ENCODE data around the gene PSTPIP1. TPM values are rescaled to one million over a fixed set of nuclear protein-coding genes. Genes with fewer than 3 reads are reported as not detected.

The PSTPIP1 gene
- total and polyA plus RNA-seq, 2 of the 13 experiments (the other 11 are each of a cell fraction or from before 2014, with no cell fraction given): 4.4 to 8.7 TPM

DNA sequence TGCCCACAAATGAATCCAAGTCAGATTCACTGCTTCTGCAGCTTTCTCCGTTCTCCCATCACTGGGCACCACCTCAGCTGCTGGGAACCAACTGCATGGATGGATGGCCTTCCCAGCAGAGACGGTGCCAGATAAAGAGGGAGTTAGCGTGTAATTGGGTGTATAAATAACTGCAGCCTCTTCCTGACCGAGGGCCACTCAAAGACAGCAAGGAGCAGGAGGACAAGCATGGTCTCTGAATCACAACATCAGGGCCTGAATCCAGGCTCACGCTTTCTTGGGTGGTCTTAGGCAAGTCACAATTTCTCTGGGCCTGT, 44.2 kb downstream of the PSTPIP1 start:
- no peak for DNase-seq (ENCODE audit: low spot score)
- POLR2A ChIA-PET: no interaction called here
- FAIRE-seq: no peak

GRCh38 chr15:77039848-77040247, 44.9 kb downstream of the PSTPIP1 start:
- no peak for FAIRE-seq
- intact Hi-C loops (cut with micrococcal nuclease; ENCODE audit: unreplicated experiment): no loop called here
- DNase-seq (ENCODE audit: low spot score): no peak
- Histone ChIP-seq H3K4me2 (ENCODE audit: low read depth, low read length) (no peak overlapping the region), H3K9ac (ENCODE audit: insufficient read depth, low read depth, low read length) (no peak overlapping the region), H3K4me3 (replicated peaks in 1 of 3; ENCODE audit: insufficient read depth in 1 of 3, low read depth in 2 of 3, low read length in 3 of 3) (no peak overlapping the region), H3K27me3 (ENCODE audit: control insufficient read depth in 1 of 2, insufficient read depth in 2 of 2, low read length in 2 of 2) (no peaks in the 10 kb centered on the region), H2AFZ (ENCODE audit: low read length) (no peak overlapping the region), H3K79me2 (ENCODE audit: insufficient read depth, low read length) (no peaks in the 10 kb centered on the region), H3K27ac (ENCODE audit: extremely low read length, insufficient read depth, low read length) (no peak overlapping the region), H3K4me1 (ENCODE audit: insufficient read depth, low read length) (no peaks in the 10 kb centered on the region), H3K36me3 (replicated peaks in 1 of 2; ENCODE audit: control insufficient read depth in 1 of 2, insufficient read depth in 2 of 2, low read length in 2 of 2) (peaks cover 11 to 22% of the 10 kb centered on the region in 2 experiments), H3K9me3 (ENCODE audit: low read length) (no peaks in the 10 kb centered on the region), H4K20me1 (ENCODE audit: insufficient read depth, low read length) (no peaks in the 10 kb centered on the region)
- CTCF ChIA-PET (ENCODE audit: low intra/inter-chr PET ratio, low total read pairs): no interaction called here
- in situ Hi-C loops (cut with HindIII; ENCODE audit: extremely low pct_ligation_motif_present, low pct_unique_long_range_greater_than_20kb): loop anchor here (10.0 kb wide), 1 partner anchor 135 kb away; the partner anchor contains the start of gene SCAPER
- no TSS peak for BruUV-seq (replicated peaks)
- POLR2A ChIA-PET: no interaction called here
- no peak for ATAC-seq
- WGBS (ENCODE audit: low lambda C conversion rate): 100% methylated on average over 2 of the region's 8 CpGs
- TF ChIP-seq, protein P1, sequence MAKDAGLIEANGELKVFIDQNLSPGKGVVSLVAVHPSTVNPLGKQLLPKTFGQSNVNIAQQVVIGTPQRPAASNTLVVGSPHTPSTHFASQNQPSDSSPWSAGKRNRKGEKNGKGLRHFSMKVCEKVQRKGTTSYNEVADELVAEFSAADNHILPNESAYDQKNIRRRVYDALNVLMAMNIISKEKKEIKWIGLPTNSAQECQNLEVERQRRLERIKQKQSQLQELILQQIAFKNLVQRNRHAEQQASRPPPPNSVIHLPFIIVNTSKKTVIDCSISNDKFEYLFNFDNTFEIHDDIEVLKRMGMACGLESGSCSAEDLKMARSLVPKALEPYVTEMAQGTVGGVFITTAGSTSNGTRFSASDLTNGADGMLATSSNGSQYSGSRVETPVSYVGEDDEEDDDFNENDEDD (CRISPR knock-in tag; IDR thresholded peaks at IDR 0.05; ENCODE audit: borderline replicate concordance): no peak
- TF ChIP-seq SRSF1 (optimal IDR thresholded peaks at IDR 0.05; ENCODE audit: low read depth, low read length) (no peak), ZSCAN12 (CRISPR knock-in tag; IDR thresholded peaks at IDR 0.05) (no peak), SETDB1 (CRISPR knock-in tag; IDR thresholded peaks at IDR 0.05; ENCODE audit: borderline replicate concordance) (no peak), ZNF800 (CRISPR knock-in tag; IDR thresholded peaks at IDR 0.05) (no peak), BCLAF1 (IDR thresholded peaks at IDR 0.05) (no peak)

More for the DNA sequence above, 44.2 kb downstream of the PSTPIP1 start:
- TF ChIP-seq ZNF772 (CRISPR knock-in tag; IDR thresholded peaks at IDR 0.05): no peak
- TF ChIP-seq ZNF432 (CRISPR knock-in tag; IDR thresholded peaks at IDR 0.05; ENCODE audit: borderline replicate concordance): no peak
- TF ChIP-seq E2F1 (CRISPR knock-in tag; IDR thresholded peaks at IDR 0.05): no peak
- TF ChIP-seq ZNF138 (CRISPR knock-in tag; IDR thresholded peaks at IDR 0.05; ENCODE audit: low read depth): no peak
- H3K4me1 ChIP-seq (ENCODE audit: insufficient read depth, low read length): no peaks in the 10 kb centered on the region
- H3K27me3 ChIP-seq (ENCODE audit: control insufficient read depth in 1 of 2, insufficient read depth in 2 of 2, low read length in 2 of 2): no peaks in the 10 kb centered on the region
- no peak overlapping the region for H3K4me2 ChIP-seq (ENCODE audit: low read depth, low read length)
- ATAC-seq: no peak
- no peaks in the 10 kb centered on the region for H4K20me1 ChIP-seq (ENCODE audit: insufficient read depth, low read length)
- no peaks in the 10 kb centered on the region for H3K79me2 ChIP-seq (ENCODE audit: insufficient read depth, low read length)
- CTCF ChIA-PET (ENCODE audit: low intra/inter-chr PET ratio, low total read pairs): no interaction called here
- BruUV-seq (replicated peaks): no TSS peak
- intact Hi-C loops (cut with micrococcal nuclease; ENCODE audit: unreplicated experiment): no loop called here
- no peaks in the 10 kb centered on the region for H3K9me3 ChIP-seq (ENCODE audit: low read length)
- H2AFZ ChIP-seq (ENCODE audit: low read length): no peak overlapping the region
- WGBS (ENCODE audit: low lambda C conversion rate): 90% methylated on average over 2 of the region's 5 CpGs
- H3K27ac ChIP-seq (ENCODE audit: extremely low read length, insufficient read depth, low read length): no peak overlapping the region
- no peak overlapping the region for H3K4me3 ChIP-seq (replicated peaks in 1 of 3; ENCODE audit: insufficient read depth in 1 of 3, low read depth in 2 of 3, low read length in 3 of 3)
- H3K9ac ChIP-seq (ENCODE audit: insufficient read depth, low read depth, low read length): no peak overlapping the region
- peaks cover 7 to 15% of the 10 kb centered on the region in 2 experiments for H3K36me3 ChIP-seq (replicated peaks in 1 of 2; ENCODE audit: control insufficient read depth in 1 of 2, insufficient read depth in 2 of 2, low read length in 2 of 2)
- in situ Hi-C loops (cut with HindIII; ENCODE audit: extremely low pct_ligation_motif_present, low pct_unique_long_range_greater_than_20kb): loop anchor here (10.0 kb wide), 1 partner anchor 134 kb away; the partner anchor contains the start of gene SCAPER

All from HepG2 (cell line).